Skeletal muscle tissue (tissue), 4 donors: ENCODE data around the gene ZFHX3. TPM values are rescaled to one million over a fixed set of nuclear protein-coding genes. Genes with fewer than 3 reads are reported as not detected.
"Not testable (repeated sequence)": the region's sequence is repeated elsewhere in the genome, so short reads cannot be mapped to it uniquely, and the experiment has no call there.

ENCODE experiments used
- H3K27ac ChIP-seq: one replicate; pipeline ENCODE4 v1.7.0; 2013; ENCODE audit warnings: mild to moderate bottlenecking, low read depth, low read length, inconsistent platforms
- H3K27me3 ChIP-seq, 3 donors: one replicate each; pipeline ENCODE4 v1.7.0; 2013; ENCODE audit warnings: low read length in 3 of 3; ENCODE audit not compliant: control insufficient read depth in 3 of 3, insufficient read depth in 3 of 3
- H3K36me3 ChIP-seq, 3 donors: one replicate each; pipeline ENCODE4 v1.7.0; 2013; ENCODE audit warnings: low read length in 3 of 3; ENCODE audit not compliant: control insufficient read depth in 3 of 3, insufficient read depth in 3 of 3
- H3K4me1 ChIP-seq, 3 donors: one replicate each; pipeline ENCODE4 v1.7.0; 2013; ENCODE audit warnings: low read length in 3 of 3, mild to moderate bottlenecking in 3 of 3; ENCODE audit not compliant: control insufficient read depth in 3 of 3, insufficient read depth in 3 of 3
- H3K4me3 ChIP-seq, 3 donors: one replicate each; pipeline ENCODE4 v1.7.0; 2013; ENCODE audit warnings: low read length in 3 of 3
- H3K9ac ChIP-seq, 3 donors: one replicate each; pipeline ENCODE4 v1.7.0; 2013; ENCODE audit warnings: low read length in 3 of 3, mild to moderate bottlenecking in 3 of 3, moderate library complexity in 2 of 3, low read depth in 1 of 3
- H3K9me3 ChIP-seq, 3 donors: one replicate each; pipeline ENCODE4 v1.7.0; 2013; ENCODE audit warnings: low read length in 3 of 3; ENCODE audit not compliant: control insufficient read depth in 3 of 3
- total RNA-seq: library from RNA; depleted of rRNA; stranded (reverse); fragments of >200 nt; gene quantifications from one replicate; pipeline ENCODE4 v1.2.3, GENCODE V29; 2014
- donor health status: Osteomylitis.

The ZFHX3 gene
- total RNA-seq, 1 donor from 2014 or later: 8.9 TPM

- Histone ChIP-seq H3K9ac (no peak overlapping the region), H3K36me3 (no peaks in the 10 kb centered on the region), H3K4me1 (peaks cover 6 to 24% (median 16%) of the 10 kb centered on the region in 3 donors), H3K27ac (no peak overlapping the region), H3K4me3 (no peak overlapping the region), H3K9me3 (no peaks in the 10 kb centered on the region), H3K27me3 (no peaks in the 10 kb centered on the region)
Observed at GRCh38 chr16:73089420-73089819, 41.5 kb upstream of the ZFHX3 start.

- Histone ChIP-seq H3K27me3 (no peaks in the 10 kb centered on the region), H3K36me3 (no peaks in the 10 kb centered on the region), H3K9me3 (no peaks in the 10 kb centered on the region), H3K4me1 (no peaks in the 10 kb centered on the region), H3K4me3 (no peak overlapping the region), H3K9ac (no peak overlapping the region), H3K27ac (no peak overlapping the region)
Observed at GRCh38 chr16:73086108-73086507, 38.2 kb upstream of the ZFHX3 start.

GRCh38 chr16:73083271-73083670, 35.3 kb upstream of the ZFHX3 start:
- H3K9ac ChIP-seq: no peak overlapping the region
- no peaks in the 10 kb centered on the region for H3K27me3 ChIP-seq
- no peak overlapping the region for H3K27ac ChIP-seq
- H3K36me3 ChIP-seq: no peaks in the 10 kb centered on the region
- H3K4me1 ChIP-seq: peaks cover 0 to 4% (median 0%) of the 10 kb centered on the region in 3 donors
- no peak overlapping the region for H3K4me3 ChIP-seq
- no peaks in the 10 kb centered on the region for H3K9me3 ChIP-seq

- H3K4me3 ChIP-seq, H3K27ac ChIP-seq, H3K4me1 ChIP-seq, H3K27me3 ChIP-seq, H3K36me3 ChIP-seq, H3K9ac ChIP-seq, H3K9me3 ChIP-seq: not testable (repeated sequence)
Observed at GRCh38 chr16:73082634-73083051, 34.7 kb upstream of the ZFHX3 start.

GRCh38 chr16:73080931-73081330, 33.0 kb upstream of the ZFHX3 start:
- no peaks in the 10 kb centered on the region for H3K9me3 ChIP-seq
- H3K27me3 ChIP-seq: no peaks in the 10 kb centered on the region
- H3K36me3 ChIP-seq: no peaks in the 10 kb centered on the region
- no peak overlapping the region for H3K27ac ChIP-seq
- H3K4me1 ChIP-seq: peaks cover 0 to 4% (median 2%) of the 10 kb centered on the region in 3 donors
- H3K9ac ChIP-seq: no peak overlapping the region
- H3K4me3 ChIP-seq: no peak overlapping the region

GRCh38 chr16:73076324-73076810, 28.4 kb upstream of the ZFHX3 start:
- Histone ChIP-seq H3K9me3 (no peaks in the 10 kb centered on the region), H3K9ac (peak overlapping the region in 1 of 3 donors; percentile 20), H3K36me3 (no peaks in the 10 kb centered on the region), H3K4me1 (peaks cover 5 to 10% (median 7%) of the 10 kb centered on the region in 3 donors), H3K27me3 (no peaks in the 10 kb centered on the region), H3K4me3 (no peak overlapping the region), H3K27ac (no peak overlapping the region)

- no peak overlapping the region for H3K9ac ChIP-seq
- H3K9me3 ChIP-seq: no peaks in the 10 kb centered on the region
- H3K27me3 ChIP-seq: no peaks in the 10 kb centered on the region
- H3K4me3 ChIP-seq: no peak overlapping the region
- H3K36me3 ChIP-seq: no peaks in the 10 kb centered on the region
- no peak overlapping the region for H3K27ac ChIP-seq
- peaks cover 19 to 23% (median 20%) of the 10 kb centered on the region in 3 donors for H3K4me1 ChIP-seq
Observed at GRCh38 chr16:73074382-73074781, 26.5 kb upstream of the ZFHX3 start.

- not testable (repeated sequence) for H3K9me3 ChIP-seq, H3K27ac ChIP-seq
- peaks cover 42 to 44% (median 42%) of the 10 kb centered on the region in 3 donors for H3K4me1 ChIP-seq
Observed at GRCh38 chr16:73072051-73072450, 24.1 kb upstream of the ZFHX3 start.

GRCh38 chr16:73071131-73071940, 23.4 kb upstream of the ZFHX3 start:
- H3K4me3 ChIP-seq: peak overlapping the region; percentile 48 to 58 (median 52)
- peak overlapping the region; percentile 96 for H3K27ac ChIP-seq
- peak overlapping the region in 2 of 3 donors; percentile 61 to 80 for H3K9ac ChIP-seq
- H3K36me3 ChIP-seq: no peaks in the 10 kb centered on the region
- H3K27me3 ChIP-seq: no peaks in the 10 kb centered on the region
- H3K9me3 ChIP-seq: no peaks in the 10 kb centered on the region
- H3K4me1 ChIP-seq: peaks cover 46 to 51% (median 49%) of the 10 kb centered on the region in 3 donors

More at GRCh38 chr16:73072051-73072450, 24.1 kb upstream of the ZFHX3 start:
- H3K36me3 ChIP-seq, H3K4me3 ChIP-seq, H3K27me3 ChIP-seq: not testable (repeated sequence)
- peak overlapping the region in 1 of 3 donors; percentile 80 for H3K9ac ChIP-seq

GRCh38 chr16:73069581-73070262, 21.8 kb upstream of the ZFHX3 start:
- Histone ChIP-seq H3K9me3 (no peaks in the 10 kb centered on the region), H3K9ac (peak overlapping the region; percentile 55 to 83 (median 82)), H3K27me3 (no peaks in the 10 kb centered on the region), H3K4me1 (peaks cover 44 to 62% (median 54%) of the 10 kb centered on the region in 3 donors), H3K4me3 (peak overlapping the region in 2 of 3 donors; percentile 53 to 60), H3K27ac (peak overlapping the region; percentile 96), H3K36me3 (no peaks in the 10 kb centered on the region)
